Forelimb muscle (tissue), 1 donor: ENCODE data around the gene RUFY3. TPM values are rescaled to one million over a fixed set of nuclear protein-coding genes. Genes with fewer than 3 reads are reported as not detected.
"Not testable (repeated sequence)": the region's sequence is repeated elsewhere in the genome, so short reads cannot be mapped to it uniquely, and the experiment has no call there.

Experiments
- DNase-seq: peaks from one replicate; pipeline ENCODE4 v3.0.0-alpha.2; 2013; ENCODE audit warnings: low read depth
- polyA plus RNA-seq: library from polyadenylated mRNA; unstranded; fragments of 120-200 nt; gene quantifications from one replicate; pipeline ENCODE4 v1.2.1, GENCODE V29; 2013; ENCODE audit not compliant: insufficient read length

RUFY3 gene
- polyA plus RNA-seq, 1 donor: 89.7 TPM

DNA sequence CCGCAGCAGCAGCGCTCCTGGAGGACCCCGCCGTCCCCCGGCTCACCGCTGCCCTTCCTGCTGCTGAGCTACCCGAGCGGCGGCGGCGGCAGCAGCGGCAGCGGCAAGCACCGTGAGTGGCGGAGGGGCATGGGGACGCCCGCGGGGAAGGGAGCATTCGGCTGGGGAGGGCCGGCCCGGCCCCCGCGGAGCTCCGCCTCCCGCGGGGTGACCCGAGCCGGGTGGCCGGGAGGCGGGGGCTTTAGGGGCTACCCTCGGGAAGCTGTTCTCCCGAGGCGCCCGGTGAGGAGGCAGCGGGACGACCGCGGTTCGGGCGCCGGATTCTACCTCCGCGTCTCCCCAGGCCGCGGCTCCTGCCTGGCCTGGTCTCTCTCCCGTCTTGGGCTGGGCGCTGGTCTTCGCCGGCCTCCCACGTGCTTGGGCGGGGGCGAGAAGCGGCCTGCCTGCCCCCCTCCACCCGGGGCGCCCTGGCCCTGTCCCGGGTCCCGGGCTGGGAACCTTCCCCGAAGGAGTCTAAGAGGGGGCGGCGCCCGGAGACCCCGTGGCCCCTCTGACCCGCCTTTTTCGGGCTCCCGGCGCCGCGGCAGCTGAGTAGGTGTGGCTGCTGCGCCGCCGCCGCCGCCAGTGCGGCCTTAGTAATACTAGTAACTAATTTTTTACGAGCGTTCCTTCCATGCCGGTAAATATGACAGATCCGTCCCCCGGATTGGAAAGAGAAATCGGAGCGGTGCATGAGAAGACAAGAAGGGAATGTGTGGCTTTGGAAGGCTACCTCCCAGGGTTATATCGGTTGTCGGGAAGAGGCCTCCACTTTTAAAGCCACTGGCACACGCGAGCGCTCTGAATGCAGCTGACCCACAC lies 16.4 kb upstream of the RUFY3 start:
- DNase-seq: no peak

DNA sequence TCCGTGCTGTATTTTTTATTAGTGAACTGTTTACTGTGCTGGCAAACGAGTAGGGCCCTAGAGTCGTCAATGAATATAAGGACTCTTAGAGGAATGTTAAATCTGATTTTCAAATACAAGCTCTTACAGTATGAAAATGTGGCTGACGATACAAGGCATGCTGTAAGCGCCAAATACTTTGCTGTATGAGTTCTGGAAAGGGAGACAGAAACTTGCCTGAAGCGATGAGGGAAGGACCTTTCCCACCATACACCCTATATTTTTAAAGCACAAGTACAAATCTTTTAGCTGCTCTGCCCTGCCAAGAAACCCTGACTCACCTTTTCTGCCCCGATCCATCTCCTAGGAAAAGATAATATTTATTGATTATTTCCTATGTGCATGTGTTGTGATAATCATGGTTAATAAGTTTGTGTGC lies 15.7 kb upstream of the RUFY3 start:
- no peak for DNase-seq

DNA sequence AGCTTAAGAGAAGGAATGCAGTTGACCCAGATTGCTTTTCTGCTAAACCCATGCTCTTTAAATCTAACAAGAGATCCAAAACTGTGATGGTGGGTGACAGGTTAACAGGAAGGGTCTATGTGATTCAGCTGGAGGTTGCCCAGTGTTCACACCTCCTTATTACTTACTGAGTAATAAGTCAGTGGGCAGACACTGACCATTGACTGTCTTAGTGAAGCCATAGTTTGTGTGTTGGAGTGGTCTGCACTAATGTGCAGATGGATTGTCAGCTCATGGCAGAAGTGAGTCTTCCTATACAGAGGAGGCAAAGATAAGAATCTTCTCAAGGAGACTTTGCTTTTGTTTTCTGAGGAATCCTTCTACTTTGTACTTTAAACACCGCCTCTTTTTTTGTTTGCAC lies 15.2 kb upstream of the RUFY3 start:
- DNase-seq: no peak

DNA sequence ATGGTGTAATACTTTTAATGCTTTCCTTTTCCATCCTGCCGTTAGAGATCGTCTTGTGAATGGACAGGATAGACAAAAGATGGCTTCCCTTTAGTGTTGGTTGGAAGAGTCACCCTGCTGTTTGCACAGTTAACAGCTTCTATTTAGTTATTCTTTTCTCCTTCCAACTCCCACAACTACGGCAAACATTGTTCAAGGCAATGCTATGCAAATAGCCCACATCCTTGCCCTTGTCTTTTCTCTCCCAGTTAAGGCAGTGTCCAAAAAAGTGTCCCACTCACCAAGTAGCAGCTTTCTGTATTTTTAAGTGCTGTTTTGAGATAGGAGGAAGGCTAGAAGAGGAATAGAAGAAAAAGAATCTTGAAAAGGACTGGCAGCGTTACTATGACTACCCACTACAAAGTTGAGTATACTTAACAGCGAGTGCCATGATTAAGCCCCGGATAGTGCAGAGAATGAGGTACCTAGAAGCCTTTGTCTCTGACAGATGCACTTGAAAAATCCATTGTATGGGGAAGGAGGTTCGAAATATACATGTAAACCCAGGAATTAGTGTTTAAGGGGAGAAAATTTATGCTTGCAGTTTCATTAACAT lies 12.1 kb upstream of the RUFY3 start:
- no peak for DNase-seq

DNA sequence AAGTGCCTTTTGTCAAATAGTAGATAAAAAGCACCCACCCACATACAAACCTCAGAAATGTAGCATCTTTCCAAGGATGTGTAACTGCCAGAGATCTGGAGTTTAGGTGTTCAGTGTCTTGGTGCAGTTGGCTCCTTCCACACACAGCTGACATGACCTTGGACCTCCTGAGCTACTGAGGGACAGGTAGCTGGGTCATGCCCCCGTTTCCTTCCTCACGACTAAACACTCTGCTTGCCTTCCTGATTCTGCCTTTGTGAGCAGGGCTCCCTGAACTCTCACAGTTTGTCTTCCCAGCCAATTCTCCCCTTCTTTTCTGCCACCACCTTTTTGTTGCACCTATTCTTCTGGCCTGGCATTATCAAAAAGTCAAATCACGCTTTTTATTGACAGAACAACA lies 10.2 kb upstream of the RUFY3 start:
- DNase-seq: no peak

DNA sequence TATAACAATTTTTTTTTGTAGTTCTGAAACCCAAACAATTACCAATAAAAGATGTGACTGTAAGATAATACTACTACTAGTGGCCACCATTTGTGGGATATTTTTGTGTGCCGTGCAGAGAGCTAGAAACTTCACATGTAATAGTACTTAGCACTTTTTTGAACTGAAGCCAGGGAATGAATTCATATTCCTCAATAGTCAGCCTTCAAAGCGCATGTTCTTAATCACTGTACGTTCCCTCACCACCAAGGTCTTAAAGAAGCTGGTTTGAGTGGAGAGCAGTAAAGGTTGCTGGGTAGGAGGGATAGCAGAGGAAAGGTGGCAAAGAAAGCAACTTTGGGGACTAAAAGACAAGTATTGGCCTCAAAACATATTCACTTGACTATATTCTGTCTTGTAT lies 9.6 kb upstream of the RUFY3 start:
- no peak for DNase-seq

DNA sequence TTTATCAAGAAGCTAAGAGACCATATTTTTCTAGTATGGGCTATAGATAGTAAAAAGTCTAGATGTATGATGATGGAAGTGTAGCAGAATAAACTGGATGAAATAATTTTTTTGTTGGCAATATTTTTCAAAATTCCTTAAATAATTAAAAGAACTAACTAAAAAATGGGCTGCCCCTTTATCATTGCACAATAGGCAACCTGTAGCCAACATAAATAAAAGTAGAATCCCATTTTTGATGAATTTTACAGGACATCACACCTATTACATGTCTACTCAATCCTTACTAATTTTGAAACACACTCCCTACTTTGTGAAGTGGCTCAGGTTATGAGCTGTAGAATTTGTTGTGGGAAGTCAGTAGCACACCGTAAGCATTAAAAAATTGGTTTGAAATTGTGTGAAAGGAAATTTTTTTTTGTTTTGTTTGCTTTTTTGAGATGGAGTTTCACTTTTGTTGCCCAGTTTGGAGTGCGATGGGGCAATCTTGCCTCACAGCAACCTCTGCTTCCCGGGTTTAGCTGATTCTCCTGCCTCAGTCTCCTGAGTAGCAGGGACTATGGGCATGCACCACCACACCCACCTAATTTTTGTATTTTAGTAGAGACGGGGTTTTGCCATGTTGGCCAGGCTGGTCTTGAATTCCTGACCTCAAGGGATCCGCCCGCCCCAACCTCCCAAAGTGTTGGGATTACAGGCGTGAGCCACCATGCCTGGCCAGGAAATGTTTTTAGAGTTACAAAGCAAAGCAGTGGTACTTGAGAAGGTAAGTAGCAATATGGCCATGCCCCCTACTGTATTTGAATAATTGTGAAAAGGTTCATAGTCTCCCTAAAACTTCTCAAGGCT lies 8.9 kb upstream of the RUFY3 start:
- no peak for DNase-seq

DNA sequence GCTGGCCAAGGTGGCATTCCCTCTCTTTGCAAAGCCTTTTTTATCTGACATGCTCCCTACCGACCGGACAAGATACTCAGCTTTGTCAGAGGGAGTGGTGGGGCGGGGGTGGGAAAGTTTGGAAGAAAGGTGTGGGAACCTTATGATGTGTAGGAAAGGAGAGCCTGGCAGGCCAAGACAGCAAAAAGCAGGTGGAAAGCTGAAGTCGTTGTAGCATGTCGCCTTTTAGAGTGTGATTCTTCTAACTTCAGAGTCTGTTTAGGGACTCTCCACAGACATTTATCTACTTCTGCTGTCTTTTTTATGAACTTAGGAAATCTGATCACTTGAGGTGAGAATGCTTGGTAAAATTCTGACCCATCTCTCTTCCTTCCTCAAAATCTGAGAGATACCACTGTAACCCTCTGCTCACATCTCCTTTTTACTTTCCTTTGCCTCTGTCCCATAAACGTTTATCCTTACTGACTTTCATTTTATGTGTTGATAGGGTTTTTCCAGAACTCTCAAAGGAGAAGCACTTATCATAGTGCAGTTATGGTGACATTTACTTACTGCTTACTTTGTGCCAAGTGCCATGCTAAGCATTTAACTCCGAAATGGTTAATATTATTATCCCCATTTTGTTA lies 8.2 kb upstream of the RUFY3 start:
- no peak for DNase-seq

DNA sequence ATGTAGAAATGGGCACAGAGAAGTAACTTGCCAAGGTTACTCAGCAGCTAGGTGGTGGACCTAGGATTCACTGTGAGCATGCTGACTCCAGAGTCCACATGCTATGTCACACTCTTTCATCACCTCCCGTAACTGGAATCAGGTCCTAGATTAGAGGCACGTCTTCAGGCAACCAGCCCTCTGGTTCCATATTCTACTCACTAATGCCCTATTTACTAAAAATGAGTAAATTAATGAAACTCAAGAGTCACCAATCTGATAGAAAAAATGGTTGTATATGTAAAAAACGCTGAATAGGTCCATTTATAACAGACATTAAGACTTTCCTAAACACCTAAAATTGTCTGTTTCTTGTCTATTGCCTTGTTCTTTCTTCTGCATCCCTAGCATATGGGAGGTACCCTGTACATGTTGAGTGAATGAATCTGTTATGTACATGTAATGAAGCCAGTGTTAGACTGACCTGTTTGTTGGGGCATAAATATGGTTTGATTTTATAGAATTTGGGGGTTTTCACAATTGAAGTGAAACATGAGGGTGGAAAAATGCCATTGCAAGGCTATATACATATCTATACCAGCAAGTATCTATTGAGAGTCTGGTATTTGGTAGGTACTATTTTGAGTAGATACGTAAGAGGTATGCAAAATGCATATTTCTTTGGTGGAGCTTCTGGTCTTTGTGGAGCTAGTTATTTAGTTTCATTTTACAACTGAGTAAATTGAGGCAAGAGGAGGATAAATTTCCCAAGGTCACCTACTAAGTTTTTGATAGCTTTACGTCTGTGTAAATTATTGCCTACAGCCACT lies 7.5 kb upstream of the RUFY3 start:
- DNase-seq: no peak

DNA sequence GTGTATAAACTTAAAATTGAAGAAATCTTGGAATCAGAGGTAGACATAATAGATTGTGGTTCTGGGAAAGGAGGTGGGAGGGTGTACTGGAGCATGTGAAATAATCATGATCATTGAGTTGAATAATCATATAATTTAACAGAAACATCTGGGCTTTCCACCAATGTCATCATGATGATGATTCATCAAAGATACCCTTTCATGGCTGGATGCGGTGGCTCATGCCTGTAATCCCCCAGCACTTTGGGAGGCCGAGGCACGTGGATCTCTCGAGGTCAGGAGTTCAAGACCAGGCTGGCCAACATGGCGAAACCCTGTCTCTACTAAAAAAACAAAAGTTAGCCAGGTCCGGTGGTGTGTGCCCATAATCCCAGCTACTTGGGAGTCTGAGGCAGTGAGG lies 6.7 kb upstream of the RUFY3 start:
- no peak for DNase-seq

DNA sequence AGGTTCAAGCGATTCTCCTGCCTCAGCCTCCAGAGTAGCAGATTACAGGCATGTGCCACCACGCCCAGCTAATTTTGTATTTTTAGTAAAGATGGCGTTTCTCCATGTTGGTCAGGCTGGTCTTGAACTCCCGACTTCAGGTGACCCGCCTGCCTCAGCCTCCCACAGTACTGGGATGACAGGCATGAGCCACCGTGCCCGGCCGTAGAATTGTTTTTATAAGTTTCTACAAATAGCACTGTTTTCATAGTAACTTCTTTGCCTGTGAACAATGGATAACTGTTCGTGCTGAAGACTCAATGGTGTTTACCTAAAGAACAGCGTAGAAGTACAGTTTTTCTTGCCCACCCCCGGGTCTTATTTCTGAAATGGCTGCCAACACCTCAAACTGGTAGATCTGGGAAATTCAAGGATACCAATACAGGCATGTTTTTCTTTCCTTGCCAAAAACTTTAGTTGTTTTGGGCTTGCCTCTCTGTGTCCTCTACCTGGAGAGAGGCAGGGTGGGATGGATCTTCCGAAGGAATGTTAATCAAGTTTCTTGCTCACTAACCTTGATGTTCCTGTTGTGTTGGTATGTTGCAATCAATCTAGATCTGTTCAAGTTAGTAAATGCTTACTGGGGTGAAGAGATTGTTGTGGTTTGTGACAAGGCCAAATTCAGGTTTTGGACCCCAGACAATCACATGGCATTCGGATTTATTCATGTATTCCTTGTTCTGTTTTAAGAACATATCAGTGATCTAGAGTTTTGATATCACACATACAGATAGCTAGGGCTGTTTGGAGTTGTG lies 2.8 kb upstream of the RUFY3 start:
- DNase-seq: no peak

DNA sequence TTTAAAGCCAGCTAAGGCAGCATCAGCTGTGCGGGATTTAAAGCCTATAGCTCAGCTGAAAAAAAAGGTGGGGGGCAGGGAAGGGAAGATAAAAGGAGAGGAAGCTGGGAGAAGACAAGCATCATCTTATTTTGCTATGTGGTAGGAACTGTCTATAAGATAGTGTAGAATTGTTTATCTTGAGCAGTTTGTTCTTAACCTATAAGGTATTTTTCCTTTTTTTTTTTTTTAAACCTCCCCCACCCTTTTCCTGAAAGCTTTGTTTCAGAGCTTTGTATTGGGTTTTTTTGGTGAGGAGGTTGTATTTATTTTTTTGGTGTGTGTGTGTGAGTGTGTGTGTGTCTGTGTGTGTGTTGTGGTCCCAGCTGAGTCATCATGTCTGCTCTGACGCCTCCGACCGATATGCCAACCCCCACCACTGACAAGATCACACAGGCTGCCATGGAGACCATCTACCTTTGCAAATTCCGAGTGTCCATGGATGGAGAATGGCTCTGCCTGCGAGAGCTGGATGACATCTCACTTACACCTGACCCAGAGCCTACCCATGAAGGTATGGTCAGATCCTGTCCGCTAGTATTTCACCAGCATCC lies 531 bp downstream of the RUFY3 start:
- no peak for DNase-seq

DNA sequence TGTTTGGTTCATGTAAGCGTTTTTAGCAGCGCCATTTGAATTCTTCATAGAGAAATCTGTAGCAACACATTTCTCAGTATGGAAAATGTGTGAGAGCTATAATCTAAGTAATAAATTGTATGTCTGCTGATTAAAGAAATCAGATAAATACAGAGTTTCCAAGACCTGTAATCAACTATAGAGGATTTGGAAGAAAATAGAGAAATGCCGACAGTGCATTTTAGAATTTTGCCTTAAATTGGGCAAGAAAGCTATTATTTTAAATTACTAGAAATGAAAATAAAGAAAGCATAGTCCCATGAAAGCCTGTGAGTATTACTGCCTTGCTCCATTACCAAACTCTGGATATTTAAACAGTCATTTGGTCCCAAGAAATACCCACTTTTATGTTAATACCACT lies 2.7 kb downstream of the RUFY3 start:
- DNase-seq: no peak

DNA sequence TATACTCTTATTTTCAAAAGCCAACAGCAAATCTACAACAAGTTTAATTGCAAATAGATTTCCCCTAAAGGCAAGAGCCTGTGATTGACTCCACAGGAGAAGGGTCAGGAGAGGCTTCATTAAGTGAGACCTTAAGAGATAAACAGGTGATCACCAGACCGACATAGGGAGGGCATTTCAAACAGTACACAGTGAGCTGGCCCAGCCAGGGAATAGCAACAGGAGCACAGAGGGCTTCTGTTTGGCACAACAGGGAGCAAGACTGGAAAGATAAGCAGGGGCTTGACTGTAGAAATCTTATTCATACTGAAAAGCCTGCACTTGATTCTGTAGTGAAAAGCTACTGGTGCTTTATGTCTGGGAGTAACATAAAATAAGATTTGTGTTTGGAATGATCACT lies 3.9 kb downstream of the RUFY3 start:
- no peak for DNase-seq

DNA sequence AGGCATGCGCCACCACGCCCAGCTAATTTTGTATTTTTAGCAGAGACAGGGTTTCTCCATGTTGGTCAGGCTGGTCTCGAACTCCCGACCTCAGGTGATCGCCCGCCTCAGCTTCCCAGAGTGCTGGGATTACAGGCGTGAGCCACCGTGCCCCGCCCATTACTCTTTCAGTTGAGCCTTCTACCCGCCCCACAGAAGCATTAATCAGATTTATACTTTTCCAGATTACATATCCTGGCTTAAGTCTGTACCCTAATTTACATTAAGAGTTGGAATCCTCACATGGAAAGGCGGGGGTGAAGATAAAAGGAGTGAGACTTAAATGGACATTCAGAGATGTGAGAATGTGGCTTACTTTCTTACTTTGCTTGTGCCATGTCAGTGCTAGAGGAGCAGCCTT lies 4.8 kb downstream of the RUFY3 start:
- not testable (repeated sequence) for DNase-seq

DNA sequence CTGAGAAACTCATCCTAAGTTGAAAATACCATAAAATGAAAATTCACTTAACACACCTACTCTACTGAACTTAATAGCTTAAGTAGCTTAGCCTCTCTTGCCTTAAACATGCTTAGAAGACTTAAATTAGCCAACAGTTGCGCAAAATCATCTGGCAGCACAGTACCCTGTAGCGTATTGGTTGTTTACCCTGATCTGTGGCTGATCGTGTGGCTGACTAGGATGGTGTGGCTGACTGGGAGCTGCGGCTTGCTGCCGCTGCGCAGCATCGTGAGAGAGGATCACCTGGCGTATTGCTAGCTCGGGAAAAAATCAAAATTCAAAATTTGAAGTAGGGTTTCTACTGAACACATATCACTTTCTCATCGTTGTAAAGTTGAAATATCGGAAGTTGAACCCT lies 6.3 kb downstream of the RUFY3 start:
- DNase-seq: no peak

DNA sequence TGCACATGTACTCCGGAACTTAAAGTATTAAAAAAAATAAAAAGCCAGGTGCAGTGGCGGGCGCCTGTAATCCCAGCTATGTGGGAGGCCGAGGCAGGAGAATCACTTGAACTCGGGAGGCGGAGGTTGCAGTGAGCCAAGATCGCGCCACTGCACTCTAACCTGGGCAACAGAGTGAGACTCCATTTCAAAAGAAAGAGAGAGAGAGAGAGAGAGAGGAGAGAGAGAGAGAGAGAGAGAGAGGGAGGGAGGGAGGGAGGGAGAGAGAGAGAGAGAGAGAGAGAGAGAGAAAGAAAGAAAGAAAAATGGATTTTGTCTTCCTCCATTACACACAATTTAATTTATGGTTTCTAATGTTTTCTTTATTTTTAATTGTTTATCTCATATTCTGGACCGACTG lies 11.1 kb downstream of the RUFY3 start:
- not testable (repeated sequence) for DNase-seq

DNA sequence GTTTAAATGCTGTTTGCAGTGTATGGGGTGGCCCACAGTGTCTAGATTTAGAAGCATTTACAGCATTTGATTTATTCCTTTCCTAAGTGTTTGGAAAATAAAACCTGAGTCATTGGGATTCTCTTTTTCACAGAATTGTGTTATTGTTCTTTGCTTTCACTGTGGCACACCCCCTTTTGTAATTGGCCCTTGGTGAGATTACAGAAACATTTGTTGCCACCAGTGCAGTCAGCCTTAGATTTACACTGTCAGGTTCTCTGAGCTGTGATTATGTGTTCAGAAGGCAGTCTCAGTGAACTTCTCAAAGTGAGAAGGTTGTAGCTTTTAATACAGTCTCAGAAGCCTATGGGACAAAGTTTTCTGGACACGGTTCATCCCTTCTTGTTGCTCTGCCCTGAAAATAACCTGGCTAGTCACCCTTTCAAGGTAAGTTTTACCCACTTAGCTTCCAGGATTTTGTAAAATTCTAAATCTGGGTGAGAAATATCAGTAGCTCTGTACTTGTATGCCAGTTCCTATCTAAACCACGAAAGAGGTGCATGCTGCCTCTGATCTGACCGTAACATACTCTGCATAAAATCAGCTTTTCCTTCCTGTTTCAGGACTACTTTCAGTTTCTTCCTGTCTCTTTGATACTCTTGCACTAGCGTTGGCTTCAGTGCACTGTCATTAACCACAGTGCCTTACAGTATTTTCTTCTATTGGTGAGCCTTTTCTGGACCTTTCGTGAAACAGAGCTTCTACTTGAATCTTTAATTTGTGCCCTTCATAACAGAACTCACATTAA lies 12.6 kb downstream of the RUFY3 start:
- DNase-seq: peak; percentile 24

DNA sequence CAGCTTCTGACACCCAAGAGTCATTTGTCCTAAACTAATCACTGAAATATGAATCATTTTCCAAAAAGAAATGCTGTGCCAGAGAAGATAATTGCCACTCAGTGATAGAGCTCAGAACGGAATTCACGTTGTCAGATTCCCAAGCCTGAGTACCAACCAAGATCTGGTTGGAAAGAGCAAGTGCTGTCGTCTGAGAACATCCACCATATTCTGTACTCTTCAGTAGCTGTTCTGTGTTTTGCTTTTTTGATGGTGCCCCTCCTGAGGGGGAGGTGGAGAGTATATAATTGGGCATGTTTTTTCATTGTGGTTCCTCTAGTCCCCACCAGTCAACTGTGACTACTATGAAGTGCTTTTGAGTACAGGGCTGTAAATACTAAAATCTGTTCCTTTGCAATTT lies 13.2 kb downstream of the RUFY3 start:
- DNase-seq: no peak
